Measurements from ENCODE around the gene CATSPERZ. TPM values are rescaled to one million over a fixed set of nuclear protein-coding genes. Genes with fewer than 3 reads are reported as not detected.

CATSPERZ gene
- total RNA-seq, 2 experiments from 2014 or later = not detected

- H3K27me3 Mint-ChIP-seq = no peaks in the 10 kb centered on the region
- intact Hi-C loops (cut with micrococcal nuclease) = no loop called here
- H3K36me3 Mint-ChIP-seq = peaks cover 9% of the 10 kb centered on the region
- no peak overlapping the region for H3K4me3 Mint-ChIP-seq
- CTCF ChIA-PET = interaction anchor here (3.5 kb wide), 1 partner anchor 45 kb away, joined by 11 read pairs; the partner anchor contains the start of gene CATSPERZ
- POLR2A ChIA-PET = no interaction called here
- no peaks in the 10 kb centered on the region for H3K9me3 Mint-ChIP-seq
- no peak for DNase-seq
- H3K4me1 Mint-ChIP-seq (ENCODE audit: low read depth) = peaks cover 16% of the 10 kb centered on the region
- H3K27ac Mint-ChIP-seq = no peak overlapping the region
Observed at GRCh38 chr11:64256300-64256699, 43.9 kb upstream of the CATSPERZ start.

- Mint-ChIP-seq H3K27ac (no peak overlapping the region), H3K36me3 (peaks cover 15% of the 10 kb centered on the region)
Observed at GRCh38 chr11:64258356-64258755, 41.8 kb upstream of the CATSPERZ start.

DNA sequence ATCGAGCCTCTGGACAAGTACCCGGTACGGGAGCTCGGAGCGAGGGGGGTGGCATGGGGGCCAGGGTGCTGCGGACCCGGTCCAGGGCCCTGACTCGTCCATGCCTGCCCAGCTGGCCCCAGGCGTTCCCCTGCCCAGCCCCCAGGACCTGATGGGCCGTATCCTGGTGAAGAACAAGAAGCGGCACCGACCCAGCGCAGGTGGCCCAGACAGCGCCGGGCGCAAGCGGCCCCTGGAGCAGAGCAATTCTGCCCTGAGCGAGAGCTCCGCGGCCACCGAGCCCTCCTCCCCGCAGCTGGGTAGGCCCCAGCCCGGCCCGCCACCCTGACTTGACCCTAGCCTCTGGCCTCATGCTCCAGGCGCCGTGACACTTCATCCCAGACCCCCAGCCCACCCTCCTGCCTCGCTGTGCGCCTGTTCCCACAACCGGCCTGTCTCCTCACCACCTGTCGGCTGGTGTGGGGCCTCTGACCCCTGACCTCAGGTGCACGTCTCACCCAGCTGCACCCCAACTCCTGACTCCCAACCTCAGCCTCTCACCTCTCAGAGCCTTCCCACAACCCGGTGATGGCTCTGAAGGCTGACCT is 41.1 kb upstream of the CATSPERZ start:
- H3K27ac Mint-ChIP-seq = no peak overlapping the region
- POLR2A ChIA-PET = interaction anchor here (1.2 to 1.7 kb wide), 2 partner anchors 11 to 58 kb away, joined by 3 to 5 read pairs; partner anchors contain the start of gene TRMT112
- intact Hi-C loops (cut with micrococcal nuclease) = no loop called here
- H3K4me3 Mint-ChIP-seq = no peak overlapping the region
- no peaks in the 10 kb centered on the region for H3K9me3 Mint-ChIP-seq
- no peak for DNase-seq
- CTCF ChIA-PET = interaction anchor here (1.9 kb wide), 1 partner anchor 8 kb away, joined by 6 read pairs; the partner anchor contains the start of gene PLCB3
- H3K4me1 Mint-ChIP-seq (ENCODE audit: low read depth) = peaks cover 8% of the 10 kb centered on the region
- no peaks in the 10 kb centered on the region for H3K27me3 Mint-ChIP-seq
- H3K36me3 Mint-ChIP-seq = peaks cover 15% of the 10 kb centered on the region

More at GRCh38 chr11:64258356-64258755, 41.8 kb upstream of the CATSPERZ start:
- CTCF ChIA-PET = no interaction called here
- no peak for DNase-seq
- POLR2A ChIA-PET = interaction anchor here (0.6 to 1.7 kb wide), 3 partner anchors 11 to 59 kb away, joined by 3 to 5 read pairs (median 3); partner anchors contain the start of gene TRMT112
- intact Hi-C loops (cut with micrococcal nuclease) = no loop called here
- no peak overlapping the region for H3K4me3 Mint-ChIP-seq
- no peaks in the 10 kb centered on the region for H3K27me3 Mint-ChIP-seq
- H3K9me3 Mint-ChIP-seq = no peaks in the 10 kb centered on the region
- peaks cover 8% of the 10 kb centered on the region for H3K4me1 Mint-ChIP-seq (ENCODE audit: low read depth)

DNA sequence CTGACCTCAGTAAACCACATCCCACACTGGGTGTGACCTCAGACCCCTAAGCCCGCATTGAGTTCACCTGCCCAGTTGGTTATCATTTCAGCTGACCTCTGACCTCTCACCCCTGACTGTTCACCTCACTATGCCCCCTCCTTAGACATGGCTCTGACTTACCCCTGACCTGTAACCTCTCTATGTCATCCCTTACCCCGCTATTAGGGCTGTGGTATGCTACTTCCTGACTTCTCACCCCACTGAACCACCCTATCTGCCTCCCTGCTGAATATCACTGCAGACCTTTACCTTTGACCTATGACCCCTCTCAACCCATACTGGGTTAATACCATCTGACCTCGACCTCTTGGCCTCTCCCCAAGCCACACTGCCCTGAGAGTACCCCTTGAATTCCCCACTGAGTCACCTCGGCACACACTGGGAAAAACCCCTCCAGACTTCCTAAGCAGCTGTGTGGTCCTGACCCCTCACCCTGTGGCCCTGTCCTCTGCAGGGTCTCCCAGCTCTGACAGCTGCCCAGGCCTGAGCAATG is 40.6 kb upstream of the CATSPERZ start:
- peak overlapping the region; percentile 20 for H3K27ac Mint-ChIP-seq
- intact Hi-C loops (cut with micrococcal nuclease) = no loop called here
- peaks cover 8% of the 10 kb centered on the region for H3K4me1 Mint-ChIP-seq (ENCODE audit: low read depth)
- no peaks in the 10 kb centered on the region for H3K9me3 Mint-ChIP-seq
- peaks cover 15% of the 10 kb centered on the region for H3K36me3 Mint-ChIP-seq
- CTCF ChIA-PET = interaction anchor here (1.9 kb wide), 1 partner anchor 9 kb away, joined by 6 read pairs; the partner anchor contains the start of gene PLCB3
- no peak overlapping the region for H3K4me3 Mint-ChIP-seq
- H3K27me3 Mint-ChIP-seq = no peaks in the 10 kb centered on the region
- no peak for DNase-seq
- POLR2A ChIA-PET = no interaction called here

DNA sequence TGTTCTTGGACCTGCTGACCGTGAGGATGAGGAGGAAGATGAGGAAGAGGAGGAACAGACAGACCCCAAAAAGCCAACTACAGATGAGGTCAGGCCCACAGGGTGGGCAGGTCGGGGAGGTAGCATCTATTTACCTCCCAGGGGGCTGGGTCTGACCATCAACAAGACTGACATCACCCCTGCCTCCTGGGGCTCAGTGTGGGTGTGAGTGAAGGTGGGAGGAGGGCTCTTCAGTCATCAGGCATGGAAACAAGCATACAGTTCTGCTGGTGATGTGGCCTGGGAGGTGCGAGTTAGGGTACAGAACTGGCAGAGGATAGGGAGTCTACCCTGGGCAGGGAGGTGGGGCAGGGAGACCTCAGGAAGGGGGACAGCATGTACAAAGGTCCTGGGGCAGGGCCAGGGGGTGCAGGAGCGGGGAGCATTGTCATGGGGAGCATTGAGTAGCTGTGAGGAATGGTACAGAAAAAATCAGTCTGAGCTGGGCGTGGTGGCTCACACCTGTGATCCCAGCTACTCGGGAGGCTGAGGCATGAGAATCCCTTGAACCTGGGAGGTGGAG is 39.9 kb upstream of the CATSPERZ start:
- Mint-ChIP-seq H3K36me3 (peaks cover 15% of the 10 kb centered on the region), H3K4me1 (ENCODE audit: low read depth) (peaks cover 8% of the 10 kb centered on the region), H3K27ac (peak overlapping the region; percentile 20), H3K9me3 (no peaks in the 10 kb centered on the region), H3K27me3 (no peaks in the 10 kb centered on the region), H3K4me3 (no peak overlapping the region)
- POLR2A ChIA-PET = no interaction called here
- intact Hi-C loops (cut with micrococcal nuclease) = no loop called here
- DNase-seq = no peak
- CTCF ChIA-PET = interaction anchor here (0.8 to 1.9 kb wide), 2 partner anchors 10 to 314 kb away, joined by 3 to 6 read pairs; partner anchors contain the start of gene PLCB3

DNA sequence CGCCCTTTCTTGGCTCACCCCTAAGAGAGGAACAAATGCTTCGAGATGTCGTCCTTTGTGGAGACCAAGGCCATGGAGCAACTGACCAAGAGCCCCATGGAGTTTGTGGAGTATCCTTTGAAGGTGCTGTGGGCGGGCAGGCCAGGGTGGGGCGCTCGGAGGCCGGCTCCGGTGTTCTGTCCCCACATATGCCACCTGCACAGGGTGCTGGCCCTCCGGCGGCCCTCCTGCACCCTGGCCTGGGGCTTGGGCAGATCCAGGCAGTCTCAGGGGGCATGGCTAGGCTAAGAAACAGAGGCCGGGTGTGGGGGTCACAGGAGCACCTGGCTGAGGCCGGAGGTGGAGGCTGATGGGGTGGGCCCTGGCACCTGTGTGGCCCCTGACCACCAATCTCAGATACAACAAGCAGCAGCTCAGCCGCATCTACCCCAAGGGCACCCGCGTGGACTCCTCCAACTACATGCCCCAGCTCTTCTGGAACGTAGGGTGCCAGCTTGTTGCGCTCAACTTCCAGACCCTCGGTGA is 38.5 kb upstream of the CATSPERZ start:
- no peak overlapping the region for H3K4me3 Mint-ChIP-seq
- no peak overlapping the region for H3K27ac Mint-ChIP-seq
- peaks cover 15% of the 10 kb centered on the region for H3K36me3 Mint-ChIP-seq
- no peak for DNase-seq
- no peaks in the 10 kb centered on the region for H3K9me3 Mint-ChIP-seq
- no peaks in the 10 kb centered on the region for H3K27me3 Mint-ChIP-seq
- ChIA-PET POLR2A (no interaction called here), CTCF (interaction anchor here (0.9 to 1.1 kb wide), 2 partner anchors 39 to 57 kb away, joined by 3 read pairs; no protein-coding TSS in a partner anchor)
- peaks cover 8% of the 10 kb centered on the region for H3K4me1 Mint-ChIP-seq (ENCODE audit: low read depth)
- intact Hi-C loops (cut with micrococcal nuclease) = no loop called here

- CTCF ChIA-PET = interaction anchor here (0.9 to 1.5 kb wide), 3 partner anchors 16 to 58 kb away, joined by 3 read pairs; partner anchors contain the start of gene PPP1R14B
- H3K4me1 Mint-ChIP-seq (ENCODE audit: low read depth) = peaks cover 8% of the 10 kb centered on the region
- H3K27ac Mint-ChIP-seq = no peak overlapping the region
- DNase-seq = no peak
- no peaks in the 10 kb centered on the region for H3K27me3 Mint-ChIP-seq
- POLR2A ChIA-PET = no interaction called here
- peaks cover 15% of the 10 kb centered on the region for H3K36me3 Mint-ChIP-seq
- H3K4me3 Mint-ChIP-seq = no peak overlapping the region
- H3K9me3 Mint-ChIP-seq = no peaks in the 10 kb centered on the region
- intact Hi-C loops (cut with micrococcal nuclease) = no loop called here
Observed at GRCh38 chr11:64262271-64263002, 37.7 kb upstream of the CATSPERZ start.

DNA sequence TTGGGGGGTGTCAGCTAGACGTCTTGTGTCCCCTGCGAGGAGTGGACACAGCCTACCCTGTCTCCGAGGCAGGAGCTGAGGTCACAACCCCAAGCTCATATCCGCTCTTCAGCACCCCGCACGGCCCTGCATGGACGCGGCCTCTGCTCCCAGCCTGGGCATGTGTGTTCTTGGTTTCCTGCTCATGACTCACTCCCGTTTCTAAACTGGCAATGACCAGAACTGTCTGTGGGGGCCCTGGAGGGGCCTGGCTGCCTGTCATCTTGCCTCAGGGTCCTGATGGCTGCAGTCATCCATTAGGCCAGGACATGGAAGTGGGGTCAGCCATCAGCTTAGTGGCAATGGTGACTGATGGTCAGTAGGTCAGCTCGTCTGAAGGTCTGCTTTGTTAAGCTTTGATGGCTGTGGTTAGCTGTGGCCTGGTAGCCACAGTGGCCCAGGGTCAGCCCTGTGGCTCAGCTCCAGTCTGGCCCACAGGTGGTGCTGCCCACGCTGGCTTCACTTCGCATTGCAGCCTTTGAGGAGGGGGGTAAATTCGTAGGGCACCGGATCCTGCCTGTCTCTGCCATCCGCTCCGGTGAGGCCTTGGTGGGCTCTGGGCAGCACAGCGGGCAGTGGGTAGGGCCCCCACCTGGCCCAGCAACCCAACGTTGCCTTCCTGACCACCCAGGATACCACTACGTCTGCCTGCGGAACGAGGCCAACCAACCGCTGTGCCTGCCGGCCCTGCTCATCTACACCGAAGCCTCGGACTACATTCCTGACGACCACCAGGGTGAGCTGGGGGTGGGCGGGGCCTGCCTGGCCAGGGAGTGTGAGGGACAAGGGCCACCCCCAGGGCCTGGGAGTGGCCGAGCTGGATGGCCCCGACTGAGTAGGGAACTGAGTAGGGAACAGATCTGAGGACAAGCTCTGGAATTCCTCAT is 36.9 kb upstream of the CATSPERZ start:
- DNase-seq = no peak
- Mint-ChIP-seq H3K36me3 (peaks cover 11% of the 10 kb centered on the region), H3K4me3 (no peak overlapping the region), H3K27ac (no peak overlapping the region), H3K9me3 (no peaks in the 10 kb centered on the region), H3K4me1 (ENCODE audit: low read depth) (peaks cover 12% of the 10 kb centered on the region), H3K27me3 (no peaks in the 10 kb centered on the region)
- ChIA-PET CTCF (interaction anchor here (0.9 to 1.5 kb wide), 2 partner anchors 17 to 37 kb away, joined by 3 read pairs; partner anchors contain the start of genes CATSPERZ and PPP1R14B), POLR2A (interaction anchor here (0.8 kb wide), 1 partner anchor 9 kb away, joined by 3 read pairs; no protein-coding TSS in a partner anchor)
- intact Hi-C loops (cut with micrococcal nuclease) = no loop called here

- H3K9me3 Mint-ChIP-seq = no peaks in the 10 kb centered on the region
- H3K27ac Mint-ChIP-seq = no peak overlapping the region
- ChIA-PET CTCF (interaction anchor here (0.9 to 1.5 kb wide), 2 partner anchors 18 to 37 kb away, joined by 3 read pairs; partner anchors contain the start of genes CATSPERZ and PPP1R14B), POLR2A (interaction anchor here (0.8 kb wide), 1 partner anchor 9 kb away, joined by 3 read pairs; no protein-coding TSS in a partner anchor)
- DNase-seq = no peak
- H3K4me3 Mint-ChIP-seq = no peak overlapping the region
- peaks cover 13% of the 10 kb centered on the region for H3K36me3 Mint-ChIP-seq
- no peaks in the 10 kb centered on the region for H3K27me3 Mint-ChIP-seq
- peaks cover 18% of the 10 kb centered on the region for H3K4me1 Mint-ChIP-seq (ENCODE audit: low read depth)
- intact Hi-C loops (cut with micrococcal nuclease) = no loop called here
Observed at GRCh38 chr11:64263947-64264317, 36.2 kb upstream of the CATSPERZ start.

DNA sequence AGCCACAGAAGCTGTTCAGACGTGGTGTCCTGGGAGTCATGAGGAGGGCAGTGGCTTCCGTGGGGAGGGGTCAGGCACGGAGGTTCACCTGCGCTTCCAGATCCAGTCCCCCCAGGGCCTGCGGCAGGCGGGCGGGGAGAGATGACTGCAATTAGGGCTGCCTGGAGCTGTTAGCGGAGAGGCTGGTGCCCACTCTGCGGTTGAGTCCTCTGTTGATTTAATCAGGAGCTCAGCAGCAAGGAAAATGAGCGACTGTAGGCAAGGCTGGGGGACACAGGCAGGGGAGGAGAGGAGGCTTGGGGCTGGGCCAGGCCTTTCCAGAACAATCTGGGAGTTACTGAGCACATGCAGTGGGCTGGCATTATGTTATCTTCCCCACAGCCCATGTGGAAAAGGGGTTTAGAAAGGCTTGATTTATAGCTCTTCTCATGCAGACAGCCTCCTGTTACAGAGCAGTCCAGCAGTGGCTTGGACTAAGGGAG is 35.7 kb upstream of the CATSPERZ start:
- intact Hi-C loops (cut with micrococcal nuclease) = no loop called here
- DNase-seq = no peak
- ChIA-PET POLR2A (interaction anchor here (0.8 kb wide), 1 partner anchor 10 kb away, joined by 3 read pairs; no protein-coding TSS in a partner anchor), CTCF (interaction anchor here (0.9 to 1.9 kb wide), 3 partner anchors 14 to 36 kb away, joined by 3 to 7 read pairs (median 3); partner anchors contain the start of genes CATSPERZ, PLCB3 and PPP1R14B)
- Mint-ChIP-seq H3K4me1 (ENCODE audit: low read depth) (peaks cover 18% of the 10 kb centered on the region), H3K27me3 (no peaks in the 10 kb centered on the region), H3K27ac (no peak overlapping the region), H3K4me3 (no peak overlapping the region), H3K36me3 (peaks cover 12% of the 10 kb centered on the region), H3K9me3 (no peaks in the 10 kb centered on the region)
